Testis (tissue), 3 donors: ENCODE measurements around the gene EFEMP1. TPM values are rescaled to one million over a fixed set of nuclear protein-coding genes. Genes with fewer than 3 reads are reported as not detected.
A peak's percentile ranks its signal among the peaks of the same experiment; 100 is the strongest.
"Not testable (repeated sequence)": the region's sequence is repeated elsewhere in the genome, so short reads cannot be mapped to it uniquely, and the experiment has no call there.

Source experiments
- DNase-seq: peaks from one replicate; pipeline ENCODE4 v3.0.0-alpha.2; 2019
- H3K27ac ChIP-seq, 2 donors: fragments of 200-600 bp; sonication (generic); one replicate each; pipeline ENCODE4 v1.5.1; 2019
- H3K27me3 ChIP-seq: fragments of 200-600 bp; sonication (generic); one replicate; pipeline ENCODE4 v1.5.1; 2019
- H3K36me3 ChIP-seq: fragments of 200-600 bp; sonication (generic); one replicate; pipeline ENCODE4 v1.5.1; 2017; ENCODE audit warnings: low read depth; ENCODE audit errors: missing control alignments
- H3K4me1 ChIP-seq: fragments of 200-600 bp; sonication (generic); one replicate; pipeline ENCODE4 v1.5.1; 2019
- H3K4me3 ChIP-seq, 2 donors: fragments of 200-600 bp; sonication (generic); one replicate each; pipeline ENCODE4 v1.5.1; 2017 to 2019
- H3K9me3 ChIP-seq: fragments of 200-600 bp; sonication (generic); one replicate; pipeline ENCODE4 v1.5.1; 2017
- CTCF ChIP-seq, 3 experiments: fragments of 450-650 bp in 2 of 3; fragments of 200-600 bp in 1 of 3; sonication (generic) in 1 of 3; IDR thresholded peaks; one replicate each; pipeline ENCODE4 v1.5.1; 2016 to 2019; ENCODE audit warnings: antibody characterized with exemption in 3 of 3, mild to moderate bottlenecking in 2 of 3, moderate library complexity in 1 of 3
- POLR2A ChIP-seq: fragments of 450-650 bp; IDR thresholded peaks from one replicate; pipeline ENCODE4 v1.6.1; 2017; ENCODE audit warnings: antibody characterized with exemption, mild to moderate bottlenecking, moderate library complexity
- WGBS, 2 donors: methylation state at CpG; one replicate each; pipeline ENCODE4 v1.1.5; 2018; 5-methylcytosine and 5-hydroxymethylcytosine counted together
- intact Hi-C: fragments of 100-400 bp; cut with DNase I; formaldehyde crosslinking; loops from one replicate; pipeline ENCODE4 v1.15.1; 2023; ENCODE audit warnings: low total_unique reads
- polyA plus RNA-seq: library from polyadenylated mRNA; stranded (reverse); fragments of 350-450 nt; fragmentation: Illumina TruSeq; extraction: RNeasy Lipid Tissue Mini Kit (QIAGEN cat#74804); gene quantifications from one replicate; pipeline ENCODE4 v1.2.3, GENCODE V29; 2014; ENCODE audit warnings: low read depth, low replicate concordance; ENCODE audit not compliant: insufficient read depth
- total RNA-seq, 2 donors: library from RNA; depleted of rRNA; stranded (reverse); fragments of >200 nt; gene quantifications; one replicate each; pipeline ENCODE4 v1.2.3, GENCODE V29; 2016

Gene EFEMP1
- total and polyA plus RNA-seq, 3 donors from 2014 or later, result 2.4 to 74.0 (median 8.6) TPM

- WGBS, 2 donors, result 68 to 88% methylated on average over 6 to 9 of the region's 9 CpGs
- no peak for DNase-seq
- H3K36me3 ChIP-seq, result no peaks in the 10 kb centered on the region
- intact Hi-C loops, result no loop called here
- TF ChIP-seq CTCF (IDR thresholded peaks at IDR 0.05), result no peak
- no peak for TF ChIP-seq POLR2A
- no peak overlapping the region for H3K27ac ChIP-seq
- no peaks in the 10 kb centered on the region for H3K4me1 ChIP-seq
- H3K27me3 ChIP-seq, result no peaks in the 10 kb centered on the region
- no peaks in the 10 kb centered on the region for H3K9me3 ChIP-seq
- H3K4me3 ChIP-seq, result no peak overlapping the region
Measured at GRCh38 chr2:55837073-55837472, 86.5 kb downstream of the EFEMP1 start.

GRCh38 chr2:55831671-55832410, 91.7 kb downstream of the EFEMP1 start:
- H3K9me3 ChIP-seq, DNase-seq, H3K27me3 ChIP-seq, H3K4me3 ChIP-seq, intact Hi-C loops, H3K27ac ChIP-seq, H3K4me1 ChIP-seq, H3K36me3 ChIP-seq: not testable (repeated sequence)
- 36 to 85% methylated on average over 2 of the region's 2 CpGs for WGBS, 2 donors

- H3K27ac ChIP-seq, result no peak overlapping the region
- H3K9me3 ChIP-seq, result no peaks in the 10 kb centered on the region
- no peak for TF ChIP-seq POLR2A
- TF ChIP-seq CTCF (IDR thresholded peaks at IDR 0.05), result no peak
- no peak overlapping the region for H3K4me3 ChIP-seq
- no peaks in the 10 kb centered on the region for H3K36me3 ChIP-seq
- no peak for DNase-seq
- intact Hi-C loops, result no loop called here
- H3K27me3 ChIP-seq, result no peaks in the 10 kb centered on the region
- no peaks in the 10 kb centered on the region for H3K4me1 ChIP-seq
- WGBS, 2 donors, result 94 to 97% methylated on average over 1 of the region's 1 CpG
Measured at GRCh38 chr2:55827855-55828254, 95.7 kb downstream of the EFEMP1 start.

GRCh38 chr2:55827428-55827827, 96.2 kb downstream of the EFEMP1 start:
- H3K4me1 ChIP-seq, H3K36me3 ChIP-seq, H3K27me3 ChIP-seq, H3K27ac ChIP-seq, H3K4me3 ChIP-seq, intact Hi-C loops, H3K9me3 ChIP-seq, DNase-seq: not testable (repeated sequence)
- WGBS, 2 donors, result 87 to 90% methylated on average over 2 of the region's 2 CpGs

GRCh38 chr2:55826246-55826645, 97.3 kb downstream of the EFEMP1 start:
- no peaks in the 10 kb centered on the region for H3K27me3 ChIP-seq
- H3K27ac ChIP-seq, result no peak overlapping the region
- 72 to 91% methylated on average over 6 of the region's 6 CpGs for WGBS, 2 donors
- TF ChIP-seq POLR2A (no peak), CTCF (IDR thresholded peaks at IDR 0.05) (no peak)
- no peaks in the 10 kb centered on the region for H3K4me1 ChIP-seq
- H3K9me3 ChIP-seq, result no peaks in the 10 kb centered on the region
- DNase-seq, result no peak
- H3K4me3 ChIP-seq, result no peak overlapping the region
- H3K36me3 ChIP-seq, result no peaks in the 10 kb centered on the region
- intact Hi-C loops, result no loop called here

- Histone ChIP-seq H3K27ac (no peak overlapping the region), H3K27me3 (no peaks in the 10 kb centered on the region), H3K36me3 (no peaks in the 10 kb centered on the region), H3K9me3 (no peaks in the 10 kb centered on the region), H3K4me1 (no peaks in the 10 kb centered on the region), H3K4me3 (peak overlapping the region; percentile 29 to 47)
- intact Hi-C loops, result no loop called here
- DNase-seq, result peak; percentile 22
- WGBS, 2 donors, result 62 to 78% methylated on average over 3 to 14 of the region's 14 CpGs
- TF ChIP-seq CTCF (IDR thresholded peaks at IDR 0.05), result no peak
- no peak for TF ChIP-seq POLR2A
Measured at GRCh38 chr2:55824551-55825096, 99.0 kb downstream of the EFEMP1 start.
